ENCODE results near the gene CHPF2.

CHPF2 gene

GRCh38 chr7:151207804-151208203, 24.5 kb upstream of the CHPF2 start:
- Histone ChIP-seq H3K4me1 (ENCODE audit: insufficient read depth, low read length) (no peaks in the 10 kb centered on the region), H3K36me3 (ENCODE audit: insufficient read depth, low read length) (peaks cover 5% of the 10 kb centered on the region), H3K27ac (ENCODE audit: low read depth, low read length) (no peak overlapping the region), H3K27me3 (ENCODE audit: control insufficient read depth in 1 of 2, insufficient read depth in 2 of 2, low read length in 2 of 2) (peaks cover 0 to 19% of the 10 kb centered on the region in 2 donors), H3K9me3 (ENCODE audit: low read length) (no peaks in the 10 kb centered on the region), H3K9ac (ENCODE audit: low read length) (no peak overlapping the region), H3K4me3 (ENCODE audit: low read depth in 1 of 2, low read length in 2 of 2) (no peak overlapping the region)

- H3K27ac ChIP-seq (ENCODE audit: low read depth, low read length), result no peak overlapping the region
- H3K27me3 ChIP-seq (ENCODE audit: control insufficient read depth in 1 of 2, insufficient read depth in 2 of 2, low read length in 2 of 2), result peaks cover 0 to 19% of the 10 kb centered on the region in 2 donors
- no peaks in the 10 kb centered on the region for H3K9me3 ChIP-seq (ENCODE audit: low read length)
- no peaks in the 10 kb centered on the region for H3K4me1 ChIP-seq (ENCODE audit: insufficient read depth, low read length)
- H3K36me3 ChIP-seq (ENCODE audit: insufficient read depth, low read length), result peaks cover 10% of the 10 kb centered on the region
- no peak overlapping the region for H3K9ac ChIP-seq (ENCODE audit: low read length)
- no peak overlapping the region for H3K4me3 ChIP-seq (ENCODE audit: low read depth in 1 of 2, low read length in 2 of 2)
Observed at GRCh38 chr7:151208253-151208862, 23.9 kb upstream of the CHPF2 start.

- Histone ChIP-seq H3K4me1 (ENCODE audit: insufficient read depth, low read length) (no peaks in the 10 kb centered on the region), H3K27ac (ENCODE audit: low read depth, low read length) (no peak overlapping the region), H3K36me3 (ENCODE audit: insufficient read depth, low read length) (peaks cover 22% of the 10 kb centered on the region), H3K27me3 (ENCODE audit: control insufficient read depth in 1 of 2, insufficient read depth in 2 of 2, low read length in 2 of 2) (peaks cover 0 to 10% of the 10 kb centered on the region in 2 donors), H3K4me3 (ENCODE audit: low read depth in 1 of 2, low read length in 2 of 2) (no peak overlapping the region), H3K9ac (ENCODE audit: low read length) (no peak overlapping the region), H3K9me3 (ENCODE audit: low read length) (no peaks in the 10 kb centered on the region)
Observed at GRCh38 chr7:151209588-151209987, 22.7 kb upstream of the CHPF2 start.

- H3K4me1 ChIP-seq (ENCODE audit: insufficient read depth, low read length), result no peaks in the 10 kb centered on the region
- H3K4me3 ChIP-seq (ENCODE audit: low read depth in 1 of 2, low read length in 2 of 2), result no peak within 1 kb of the TSS
- H3K27ac ChIP-seq (ENCODE audit: low read depth, low read length), result no peak within 1 kb of the TSS
- no peaks in the 10 kb centered on the region for H3K9me3 ChIP-seq (ENCODE audit: low read length)
- H3K9ac ChIP-seq (ENCODE audit: low read length), result no peak within 1 kb of the TSS
- H3K36me3 ChIP-seq (ENCODE audit: insufficient read depth, low read length), result peaks cover 29% of the 10 kb centered on the region
- peaks cover 0 to 3% of the 10 kb centered on the region in 2 donors for H3K27me3 ChIP-seq (ENCODE audit: control insufficient read depth in 1 of 2, insufficient read depth in 2 of 2, low read length in 2 of 2)
Observed at GRCh38 chr7:151210087-151210854, 22.0 kb upstream of the CHPF2 start, which contains the start of gene H2BK1. H2BK1 (minus strand) TSS chr7:151210488; CDS start chr7:151210318, 170 bp downstream.

DNA sequence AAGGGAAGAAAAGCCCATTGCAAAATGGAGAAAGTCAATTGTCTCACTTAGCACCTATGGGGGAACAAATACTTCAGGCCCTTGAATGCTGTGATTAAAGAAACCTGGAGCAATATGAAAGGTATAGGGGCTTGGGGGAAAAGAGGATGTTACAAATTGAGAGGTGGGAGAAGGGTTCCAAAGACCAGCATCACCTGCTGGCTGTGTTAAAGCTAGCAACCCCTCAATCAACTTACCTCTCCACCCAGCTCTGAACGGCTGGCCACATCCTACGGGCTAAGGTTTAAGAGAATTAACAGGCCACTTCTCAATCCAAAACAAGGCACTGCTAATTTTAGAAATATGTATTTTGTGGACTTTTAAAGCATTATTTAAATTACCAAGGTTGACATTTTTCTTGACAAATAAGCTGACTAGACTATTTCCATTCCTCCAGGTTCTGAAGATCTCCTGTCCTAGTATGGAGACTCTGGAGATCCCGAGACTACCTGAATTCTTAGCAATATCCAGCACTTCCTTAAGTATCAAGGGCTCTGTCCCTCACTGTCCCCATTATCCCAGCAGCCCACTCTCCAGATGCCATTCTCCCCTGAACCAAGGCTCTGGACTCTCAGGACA, 21.0 kb upstream of the CHPF2 start:
- H3K4me1 ChIP-seq (ENCODE audit: insufficient read depth, low read length), result no peaks in the 10 kb centered on the region
- no peak overlapping the region for H3K27ac ChIP-seq (ENCODE audit: low read depth, low read length)
- no peaks in the 10 kb centered on the region for H3K27me3 ChIP-seq (ENCODE audit: control insufficient read depth in 1 of 2, insufficient read depth in 2 of 2, low read length in 2 of 2)
- H3K36me3 ChIP-seq (ENCODE audit: insufficient read depth, low read length), result peaks cover 39% of the 10 kb centered on the region
- H3K4me3 ChIP-seq (ENCODE audit: low read depth in 1 of 2, low read length in 2 of 2), result no peak overlapping the region
- no peak overlapping the region for H3K9ac ChIP-seq (ENCODE audit: low read length)
- no peaks in the 10 kb centered on the region for H3K9me3 ChIP-seq (ENCODE audit: low read length)

- Histone ChIP-seq H3K9ac (ENCODE audit: low read length) (no peak overlapping the region), H3K27ac (ENCODE audit: low read depth, low read length) (no peak overlapping the region), H3K4me3 (ENCODE audit: low read depth in 1 of 2, low read length in 2 of 2) (no peak overlapping the region), H3K9me3 (ENCODE audit: low read length) (no peaks in the 10 kb centered on the region), H3K27me3 (ENCODE audit: control insufficient read depth in 1 of 2, insufficient read depth in 2 of 2, low read length in 2 of 2) (no peaks in the 10 kb centered on the region), H3K4me1 (ENCODE audit: insufficient read depth, low read length) (no peaks in the 10 kb centered on the region), H3K36me3 (ENCODE audit: insufficient read depth, low read length) (peaks cover 52% of the 10 kb centered on the region)
Observed at GRCh38 chr7:151212626-151213025, 19.7 kb upstream of the CHPF2 start.

GRCh38 chr7:151213826-151214225, 18.5 kb upstream of the CHPF2 start:
- H3K4me1 ChIP-seq (ENCODE audit: insufficient read depth, low read length), result no peaks in the 10 kb centered on the region
- no peaks in the 10 kb centered on the region for H3K9me3 ChIP-seq (ENCODE audit: low read length)
- no peak overlapping the region for H3K27ac ChIP-seq (ENCODE audit: low read depth, low read length)
- peaks cover 64% of the 10 kb centered on the region for H3K36me3 ChIP-seq (ENCODE audit: insufficient read depth, low read length)
- H3K27me3 ChIP-seq (ENCODE audit: control insufficient read depth in 1 of 2, insufficient read depth in 2 of 2, low read length in 2 of 2), result no peaks in the 10 kb centered on the region
- no peak overlapping the region for H3K4me3 ChIP-seq (ENCODE audit: low read depth in 1 of 2, low read length in 2 of 2)
- no peak overlapping the region for H3K9ac ChIP-seq (ENCODE audit: low read length)

DNA sequence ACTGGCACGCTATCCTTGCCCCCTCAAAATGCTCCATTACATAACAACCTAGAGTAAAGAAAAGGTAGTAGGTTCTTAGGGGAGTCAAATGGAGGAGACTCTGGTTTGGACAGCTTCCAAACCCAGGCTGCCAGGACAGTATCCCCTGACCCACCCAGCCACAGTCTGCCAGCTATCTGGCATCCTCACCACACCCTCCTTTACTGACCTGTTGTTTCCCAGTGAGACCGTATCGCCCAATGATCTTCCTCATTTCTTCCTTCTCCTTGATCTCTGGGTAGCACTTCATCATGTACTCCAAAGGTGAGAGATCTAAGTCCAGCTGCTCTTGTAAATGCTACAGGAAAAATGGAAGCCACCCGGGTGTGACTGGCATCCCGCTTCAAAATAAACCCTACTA, 16.9 kb upstream of the CHPF2 start:
- Histone ChIP-seq H3K4me1 (ENCODE audit: insufficient read depth, low read length) (no peaks in the 10 kb centered on the region), H3K9me3 (ENCODE audit: low read length) (no peaks in the 10 kb centered on the region), H3K27ac (ENCODE audit: low read depth, low read length) (no peak overlapping the region), H3K4me3 (ENCODE audit: low read depth in 1 of 2, low read length in 2 of 2) (no peak overlapping the region), H3K9ac (ENCODE audit: low read length) (no peak overlapping the region), H3K36me3 (ENCODE audit: insufficient read depth, low read length) (peaks cover 77% of the 10 kb centered on the region), H3K27me3 (ENCODE audit: control insufficient read depth in 1 of 2, insufficient read depth in 2 of 2, low read length in 2 of 2) (no peaks in the 10 kb centered on the region)

- H3K27me3 ChIP-seq (ENCODE audit: control insufficient read depth in 1 of 2, insufficient read depth in 2 of 2, low read length in 2 of 2), result no peaks in the 10 kb centered on the region
- no peaks in the 10 kb centered on the region for H3K9me3 ChIP-seq (ENCODE audit: low read length)
- H3K9ac ChIP-seq (ENCODE audit: low read length), result no peak overlapping the region
- H3K4me1 ChIP-seq (ENCODE audit: insufficient read depth, low read length), result no peaks in the 10 kb centered on the region
- peaks cover 85% of the 10 kb centered on the region for H3K36me3 ChIP-seq (ENCODE audit: insufficient read depth, low read length)
- no peak overlapping the region for H3K4me3 ChIP-seq (ENCODE audit: low read depth in 1 of 2, low read length in 2 of 2)
- H3K27ac ChIP-seq (ENCODE audit: low read depth, low read length), result no peak overlapping the region
Observed at GRCh38 chr7:151218170-151218569, 14.1 kb upstream of the CHPF2 start.

DNA sequence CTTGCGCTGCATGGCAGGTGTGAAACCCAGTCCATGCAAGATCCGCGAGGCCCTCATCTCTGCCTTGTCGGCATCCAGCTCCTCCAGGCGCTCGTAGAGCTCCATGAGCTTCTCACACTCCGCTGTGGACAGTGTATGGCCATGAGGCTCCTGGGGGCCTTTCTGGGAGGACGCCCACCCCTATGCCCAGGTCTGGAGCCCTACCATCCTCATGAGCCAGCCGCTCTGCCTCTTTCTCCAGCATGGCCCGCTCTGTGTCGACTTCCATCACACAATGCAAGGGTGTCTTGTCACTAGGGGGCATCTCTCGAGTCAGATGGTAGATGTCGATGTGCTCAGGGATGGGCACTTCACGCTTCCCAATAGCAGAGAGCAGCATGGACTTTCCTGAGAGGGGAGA, 8.6 kb upstream of the CHPF2 start:
- no peaks in the 10 kb centered on the region for H3K9me3 ChIP-seq (ENCODE audit: low read length)
- H3K36me3 ChIP-seq (ENCODE audit: insufficient read depth, low read length), result peaks cover 50% of the 10 kb centered on the region
- H3K27ac ChIP-seq (ENCODE audit: low read depth, low read length), result no peak overlapping the region

DNA sequence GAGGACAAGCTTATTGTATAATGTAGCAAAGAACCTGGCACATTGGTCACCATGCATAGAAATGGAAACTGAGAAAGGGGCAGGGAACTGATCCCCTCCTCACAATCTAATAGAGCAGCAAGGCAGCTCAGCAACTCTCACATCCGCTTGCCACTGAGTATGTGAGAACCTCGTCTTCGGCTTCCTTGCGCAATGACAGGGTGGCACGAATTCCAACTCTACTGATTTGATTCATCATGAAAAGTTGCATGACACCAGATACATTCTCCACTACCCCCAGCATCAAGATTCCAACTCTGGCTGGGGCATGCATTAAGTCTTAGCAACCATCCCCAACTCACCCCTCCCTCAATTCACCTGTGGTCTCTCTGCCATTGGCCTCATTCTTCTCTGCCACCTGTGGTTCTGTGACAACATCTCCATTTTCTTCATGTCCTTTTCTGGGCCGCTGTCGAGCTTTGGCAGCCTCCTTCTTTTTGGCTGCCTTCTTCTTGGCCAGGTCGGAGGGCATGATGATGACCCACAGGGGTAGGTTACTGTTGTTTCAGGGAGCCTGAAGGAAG, 6.3 kb upstream of the CHPF2 start:
- no peak overlapping the region for H3K27ac ChIP-seq (ENCODE audit: low read depth, low read length)
- peak overlapping the region; percentile 65 for H3K9ac ChIP-seq (ENCODE audit: low read length)
- peak overlapping the region; percentile 85 to 92 for H3K4me3 ChIP-seq (ENCODE audit: low read depth in 1 of 2, low read length in 2 of 2)
- H3K27me3 ChIP-seq (ENCODE audit: control insufficient read depth in 1 of 2, insufficient read depth in 2 of 2, low read length in 2 of 2), result no peaks in the 10 kb centered on the region
- H3K4me1 ChIP-seq (ENCODE audit: insufficient read depth, low read length), result peaks cover 21% of the 10 kb centered on the region
- H3K9me3 ChIP-seq (ENCODE audit: low read length), result no peaks in the 10 kb centered on the region
- peaks cover 29% of the 10 kb centered on the region for H3K36me3 ChIP-seq (ENCODE audit: insufficient read depth, low read length)

More for the DNA sequence above, 8.6 kb upstream of the CHPF2 start:
- no peak overlapping the region for H3K9ac ChIP-seq (ENCODE audit: low read length)
- no peak overlapping the region for H3K4me3 ChIP-seq (ENCODE audit: low read depth in 1 of 2, low read length in 2 of 2)
- H3K27me3 ChIP-seq (ENCODE audit: control insufficient read depth in 1 of 2, insufficient read depth in 2 of 2, low read length in 2 of 2), result no peaks in the 10 kb centered on the region
- peaks cover 21% of the 10 kb centered on the region for H3K4me1 ChIP-seq (ENCODE audit: insufficient read depth, low read length)

All from muscle layer of colon (tissue), 2 donors.